Measurements from ENCODE around the gene MYO1B. TPM values are rescaled to one million over a fixed set of nuclear protein-coding genes. Genes with fewer than 3 reads are reported as not detected.

The MYO1B gene
- total and polyA plus RNA-seq, 2 of the 8 experiments (the other 6 are each of a cell fraction or from before 2014, with no cell fraction given) = 15.5 to 61.2 TPM

- no peak for TF ChIP-seq TCF12 (IDR thresholded peaks at IDR 0.05; ENCODE audit: low read depth, low read length)
- TF ChIP-seq, protein P1, sequence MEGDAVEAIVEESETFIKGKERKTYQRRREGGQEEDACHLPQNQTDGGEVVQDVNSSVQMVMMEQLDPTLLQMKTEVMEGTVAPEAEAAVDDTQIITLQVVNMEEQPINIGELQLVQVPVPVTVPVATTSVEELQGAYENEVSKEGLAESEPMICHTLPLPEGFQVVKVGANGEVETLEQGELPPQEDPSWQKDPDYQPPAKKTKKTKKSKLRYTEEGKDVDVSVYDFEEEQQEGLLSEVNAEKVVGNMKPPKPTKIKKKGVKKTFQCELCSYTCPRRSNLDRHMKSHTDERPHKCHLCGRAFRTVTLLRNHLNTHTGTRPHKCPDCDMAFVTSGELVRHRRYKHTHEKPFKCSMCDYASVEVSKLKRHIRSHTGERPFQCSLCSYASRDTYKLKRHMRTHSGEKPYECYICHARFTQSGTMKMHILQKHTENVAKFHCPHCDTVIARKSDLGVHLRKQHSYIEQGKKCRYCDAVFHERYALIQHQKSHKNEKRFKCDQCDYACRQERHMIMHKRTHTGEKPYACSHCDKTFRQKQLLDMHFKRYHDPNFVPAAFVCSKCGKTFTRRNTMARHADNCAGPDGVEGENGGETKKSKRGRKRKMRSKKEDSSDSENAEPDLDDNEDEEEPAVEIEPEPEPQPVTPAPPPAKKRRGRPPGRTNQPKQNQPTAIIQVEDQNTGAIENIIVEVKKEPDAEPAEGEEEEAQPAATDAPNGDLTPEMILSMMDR (IDR thresholded peaks at IDR 0.05; ENCODE audit: control extremely low read depth in 1 of 3, insufficient read depth in 1 of 3, low read depth in 1 of 3, low read length in 3 of 3) = no peak
- no peak for TF ChIP-seq EP300 (IDR thresholded peaks at IDR 0.05; ENCODE audit: borderline replicate concordance in 1 of 2, low read depth in 2 of 2, low read length in 2 of 2)
- TF ChIP-seq EGR1 (IDR thresholded peaks at IDR 0.05; ENCODE audit: borderline replicate concordance, low read depth, low read length) = no peak
- TF ChIP-seq, protein P2, sequence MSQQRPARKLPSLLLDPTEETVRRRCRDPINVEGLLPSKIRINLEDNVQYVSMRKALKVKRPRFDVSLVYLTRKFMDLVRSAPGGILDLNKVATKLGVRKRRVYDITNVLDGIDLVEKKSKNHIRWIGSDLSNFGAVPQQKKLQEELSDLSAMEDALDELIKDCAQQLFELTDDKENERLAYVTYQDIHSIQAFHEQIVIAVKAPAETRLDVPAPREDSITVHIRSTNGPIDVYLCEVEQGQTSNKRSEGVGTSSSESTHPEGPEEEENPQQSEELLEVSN (IDR thresholded peaks at IDR 0.05) = no peak
- TF ChIP-seq SIN3A (conservative IDR thresholded peaks at IDR 0.05 in 1 of 2, IDR thresholded peaks at IDR 0.05 in 1 of 2; ENCODE audit: low read depth in 1 of 2, low read length in 2 of 2) = no peak
- no peak for TF ChIP-seq SUZ12 (IDR thresholded peaks at IDR 0.05; ENCODE audit: low read length)
- TF ChIP-seq MAX (IDR thresholded peaks at IDR 0.05) = no peak
These were observed 83.1 kb downstream of the MYO1B start (continued) for GRCh38 chr2:191328150-191328809.

All from H1 (cell line).